IMR-90 (cell line): ENCODE data around the gene MYO10. TPM values are rescaled to one million over a fixed set of nuclear protein-coding genes. Genes with fewer than 3 reads are reported as not detected.

ENCODE experiments used
- ATAC-seq: fragments of 200-7000 bp; cut with Tn5 transposase; 2 replicates; pipeline ENCODE4 v1.9.1; 2020; ENCODE audit warnings: low read depth, mild to moderate bottlenecking, moderate library complexity
- BruUV-seq: library from RNA; stranded (reverse); fragments of 400-500 nt; replicated peaks from 2 replicates; lab custom pipeline; 2021; lab: Mats Ljungman, UMichigan
- CTCF ChIA-PET: fragments of 300-600 bp; formaldehyde crosslinking; extraction: SDS; loops from one replicate; lab custom pipeline; 2021; ENCODE audit warnings: antibody characterized with exemption; lab: Yijun Ruan, JAX
- POLR2A ChIA-PET: fragments of 300-600 bp; sonication (Branson Sonifier 250); formaldehyde crosslinking; loops from one replicate; lab custom pipeline; 2022; ENCODE audit warnings: antibody characterized with exemption; ENCODE audit not compliant: unreplicated experiment; lab: Charles Lee
- DNase-seq: peaks from one replicate; pipeline ENCODE4 v3.0.0; 2013
- H2AFZ ChIP-seq: replicated peaks from 2 replicates; pipeline ENCODE3; 2013; ENCODE audit warnings: low read length, mild to moderate bottlenecking; ENCODE audit not compliant: poor library complexity
- H2AK5ac ChIP-seq: 2 replicates; pipeline ENCODE4 v1.6.1; 2013; ENCODE audit warnings: low read depth, low read length, inconsistent platforms
- H2AK9ac ChIP-seq: replicated peaks from 2 replicates; pipeline ENCODE3; 2013; ENCODE audit warnings: mild to moderate bottlenecking, low read depth, low read length, moderate library complexity; ENCODE audit not compliant: poor library complexity
- H2BK120ac ChIP-seq: 2 replicates; pipeline ENCODE4 v1.6.1; 2013; ENCODE audit warnings: low read depth, low read length, inconsistent platforms
- H2BK15ac ChIP-seq: 3 replicates; pipeline ENCODE4 v1.6.1; 2013; ENCODE audit warnings: low read depth, low read length, inconsistent platforms
- H2BK20ac ChIP-seq: 2 replicates; pipeline ENCODE4 v1.6.1; 2013; ENCODE audit warnings: low read depth, mild to moderate bottlenecking, inconsistent platforms, low read length, moderate library complexity
- H2BK5ac ChIP-seq: 2 replicates; pipeline ENCODE4 v1.6.1; 2013; ENCODE audit warnings: mild to moderate bottlenecking, low read depth, low read length, inconsistent platforms; ENCODE audit not compliant: poor library complexity, severe bottlenecking
- H3K14ac ChIP-seq: replicated peaks from 2 replicates; pipeline ENCODE4 v1.6.1; 2013; ENCODE audit warnings: low read depth, low read length, inconsistent platforms
- H3K18ac ChIP-seq: 2 replicates; pipeline ENCODE4 v1.6.1; 2013; ENCODE audit warnings: low read depth, low read length, control low read depth
- H3K23ac ChIP-seq: 2 replicates; pipeline ENCODE4 v1.6.1; 2013; ENCODE audit warnings: low read depth, low read length, inconsistent platforms
- H3K27ac ChIP-seq: 2 replicates; pipeline ENCODE4 v1.5.1; 2013; ENCODE audit warnings: mild to moderate bottlenecking, control low read depth, low read length; ENCODE audit not compliant: insufficient read depth
- H3K27me3 ChIP-seq: 2 replicates; pipeline ENCODE4 v1.6.1; 2013; ENCODE audit warnings: low read length; ENCODE audit not compliant: control insufficient read depth, insufficient read depth
- H3K36me3 ChIP-seq: 2 replicates; pipeline ENCODE4 v1.6.1; 2013; ENCODE audit warnings: low read length, mixed read lengths; ENCODE audit not compliant: control insufficient read depth, insufficient read depth
- H3K4ac ChIP-seq: 2 replicates; pipeline ENCODE4 v1.6.1; 2013; ENCODE audit warnings: low read depth, low read length, inconsistent platforms
- H3K4me1 ChIP-seq: 2 replicates; pipeline ENCODE4 v1.6.1; 2013; ENCODE audit warnings: low read length, mixed read lengths; ENCODE audit not compliant: control insufficient read depth, insufficient read depth
- H3K4me2 ChIP-seq: 2 replicates; pipeline ENCODE4 v1.6.1; 2013; ENCODE audit warnings: low read depth, mild to moderate bottlenecking, control low read depth, low read length, moderate library complexity
- H3K4me3 ChIP-seq: 2 replicates; pipeline ENCODE4 v1.5.1; 2013; ENCODE audit warnings: low read depth, mild to moderate bottlenecking, control low read depth, low read length, moderate library complexity; ENCODE audit not compliant: insufficient read depth
- H3K56ac ChIP-seq: 2 replicates; pipeline ENCODE4 v1.6.1; 2013; ENCODE audit warnings: low read length, inconsistent platforms; ENCODE audit not compliant: insufficient read depth; ENCODE audit errors: extremely low read depth
- H3K79me1 ChIP-seq, 2 experiments: 2 replicates each; pipeline ENCODE4 v1.6.1; 2013; ENCODE audit warnings: low read length in 2 of 2, inconsistent platforms in 1 of 2, low read depth in 1 of 2
- H3K9ac ChIP-seq: 2 replicates; pipeline ENCODE4 v1.6.1; 2013; ENCODE audit warnings: low read depth, low read length, control low read depth
- H3K9me1 ChIP-seq: 2 replicates; pipeline ENCODE4 v1.6.1; 2013; ENCODE audit warnings: low read length, inconsistent platforms; ENCODE audit not compliant: insufficient read depth
- H3K9me3 ChIP-seq: 2 replicates; pipeline ENCODE4 v1.6.1; 2013; ENCODE audit warnings: low read length; ENCODE audit not compliant: control insufficient read depth, insufficient read depth
- H4K20me1 ChIP-seq: 2 replicates; pipeline ENCODE4 v1.6.1; 2013; ENCODE audit warnings: low read length, inconsistent platforms; ENCODE audit not compliant: insufficient read depth
- H4K5ac ChIP-seq: 2 replicates; pipeline ENCODE4 v1.6.1; 2013; ENCODE audit warnings: mild to moderate bottlenecking, low read depth, low read length, control low read depth
- H4K8ac ChIP-seq, 2 experiments: 2 replicates each; pipeline ENCODE4 v1.6.1; 2013; ENCODE audit warnings: low read depth in 2 of 2, low read length in 2 of 2, control low read depth in 1 of 2, inconsistent platforms in 1 of 2
- H4K91ac ChIP-seq: 2 replicates; pipeline ENCODE4 v1.6.1; 2013; ENCODE audit warnings: low read depth, low read length, inconsistent platforms; ENCODE audit not compliant: insufficient read depth
- BHLHE40 ChIP-seq: fragments of 150-350 bp; IDR thresholded peaks from 2 replicates; pipeline ENCODE4 v1.6.1; 2016; ENCODE audit warnings: mild to moderate bottlenecking, low read depth, low read length
- CEBPB ChIP-seq: IDR thresholded peaks from 2 replicates; pipeline ENCODE4 v1.6.1; 2012; ENCODE audit warnings: low read depth, low read length, improper control_type of control experiment
- CTCF ChIP-seq: conservative IDR thresholded peaks from 2 replicates; pipeline ENCODE4 v1.5.1; 2012; ENCODE audit warnings: mild to moderate bottlenecking, low read depth, low read length, improper control_type of control experiment
- ELK1 ChIP-seq: fragments of 150-350 bp; IDR thresholded peaks from 2 replicates; pipeline ENCODE4 v1.6.1; 2016; ENCODE audit warnings: low read depth, mild to moderate bottlenecking, low read length, moderate library complexity, borderline replicate concordance
- WGBS, 2 experiments: methylation state at CpG; one replicate each; pipeline versions ENCODE4 v1.1.5 to v1.1.7; 2013; ENCODE audit warnings: missing lambda C conversion rate in 2 of 2; ENCODE audit not compliant: insufficient read length in 1 of 2; ENCODE audit errors: extremely low coverage in 2 of 2; 5-methylcytosine and 5-hydroxymethylcytosine counted together
- dilution Hi-C: fragments of 300-500 bp; cut with HindIII; formaldehyde crosslinking; loops from one replicate; pipeline ENCODE4 v1.14.3; 2018; ENCODE audit warnings: low sequenced_read_pairs; ENCODE audit not compliant: unreplicated experiment
- in situ Hi-C: fragments of 300-500 bp; cut with MboI; formaldehyde crosslinking; loops from 3 replicates; pipeline ENCODE4 v1.14.3; 2019; ENCODE audit warnings: low sequenced_read_pairs, inconsistent platforms, mixed read lengths
- intact Hi-C: fragments of 100-400 bp; cut with micrococcal nuclease; formaldehyde crosslinking; loops from 2 replicates; pipeline ENCODE4 v1.10.0; 2022
- polyA plus RNA-seq, 3 experiments: library from polyadenylated mRNA; depleted of rRNA; stranded (reverse); fragments of >200 nt; gene quantifications; 2 replicates each; pipeline ENCODE4 v1.2.3, GENCODE V29; 2012; ENCODE audit warnings: low replicate concordance in 1 of 3
- total RNA-seq: library from RNA; depleted of rRNA; stranded (reverse); fragments of >200 nt; gene quantifications from 2 replicates; pipeline ENCODE4 v1.2.3, GENCODE V29; 2012

Gene MYO10
- total and polyA plus RNA-seq, 2 of the 4 experiments (the other 2 are of a cell fraction) = 39.9 to 115 TPM

GRCh38 chr5:16929831-16930230 lies 6.3 kb downstream of the MYO10 start:
- H4K91ac ChIP-seq = no peak overlapping the region
- no peak overlapping the region for H2BK120ac ChIP-seq
- no peak overlapping the region for H3K27ac ChIP-seq
- no peak overlapping the region for H2BK5ac ChIP-seq
- H2BK15ac ChIP-seq = no peak overlapping the region
- WGBS, 2 experiments = 75% methylated on average over 1 of the region's 3 CpGs; no CpG with 5 or more reads in 1 of the 2 experiments
- H2BK20ac ChIP-seq = no peak overlapping the region
- H3K4me2 ChIP-seq = peak overlapping the region; percentile 65
- H4K20me1 ChIP-seq = peaks cover 98% of the 10 kb centered on the region
- no peak overlapping the region for H3K9ac ChIP-seq
- TF ChIP-seq CTCF (no peak), ELK1 (no peak), CEBPB (no peak), BHLHE40 (no peak)
- no peak for ATAC-seq
- peaks cover 15% of the 10 kb centered on the region for H3K4me1 ChIP-seq
- ChIA-PET CTCF (no interaction called here), POLR2A (no interaction called here)
- no peak overlapping the region for H4K8ac ChIP-seq
- intact Hi-C loops = no loop called here
- no peak overlapping the region for H3K14ac ChIP-seq
- H4K5ac ChIP-seq = no peak overlapping the region
- in situ Hi-C loops = loop anchor here (5.0 kb wide), 3 partner anchors 128 to 257 kb away; no protein-coding TSS in a partner anchor
- no peak overlapping the region for H3K4ac ChIP-seq
- H3K27me3 ChIP-seq = no peaks in the 10 kb centered on the region
- BruUV-seq = no TSS peak
- no peaks in the 10 kb centered on the region for H3K9me3 ChIP-seq
- H3K36me3 ChIP-seq = peaks cover 2% of the 10 kb centered on the region; the same call in 1 of the 2 replicates
- H3K56ac ChIP-seq = no peak overlapping the region
- H3K79me1 ChIP-seq = peaks cover 0 to 54% of the 10 kb centered on the region in 2 experiments; a peak in 2 of 4 replicates
- peaks cover 19% of the 10 kb centered on the region for H3K9me1 ChIP-seq
- no peak for DNase-seq
- no peak overlapping the region for H2AFZ ChIP-seq
- no peak overlapping the region for H2AK9ac ChIP-seq
- no peak overlapping the region for H3K18ac ChIP-seq
- no peak overlapping the region for H3K23ac ChIP-seq
- dilution Hi-C loops = no loop called here
- H2AK5ac ChIP-seq = no peak overlapping the region
- H3K4me3 ChIP-seq = no peak overlapping the region
